Esophagus (tissue), 2 donors: ENCODE data around the gene FATE1. TPM values are rescaled to one million over a fixed set of nuclear protein-coding genes. Genes with fewer than 3 reads are reported as not detected.
A peak's percentile ranks its signal among the peaks of the same experiment; 100 is the strongest.
"Not testable (repeated sequence)": the region's sequence is repeated elsewhere in the genome, so short reads cannot be mapped to it uniquely, and the experiment has no call there.

Source experiments
- H3K27ac ChIP-seq, 2 donors: one replicate each; pipeline ENCODE4 v1.5.1; 2013; ENCODE audit warnings: low read depth in 2 of 2, mild to moderate bottlenecking in 2 of 2, inconsistent platforms in 1 of 2, low read length in 1 of 2, moderate library complexity in 1 of 2
- H3K27me3 ChIP-seq, 2 donors: one replicate each; pipeline ENCODE4 v1.6.1; 2013; ENCODE audit warnings: low read length in 2 of 2, control low read depth in 1 of 2, mild to moderate bottlenecking in 1 of 2; ENCODE audit not compliant: insufficient read depth in 2 of 2, control insufficient read depth in 1 of 2
- H3K36me3 ChIP-seq, 2 donors: one replicate each; pipeline ENCODE4 v1.6.1; 2013; ENCODE audit warnings: low read length in 1 of 2; ENCODE audit not compliant: control insufficient read depth in 2 of 2, insufficient read depth in 2 of 2
- H3K4me1 ChIP-seq, 2 donors: one replicate each; pipeline ENCODE4 v1.6.1; 2013; ENCODE audit warnings: low read length in 1 of 2; ENCODE audit not compliant: control insufficient read depth in 2 of 2, insufficient read depth in 2 of 2
- H3K4me3 ChIP-seq, 2 donors: one replicate each; pipeline ENCODE4 v1.5.1; 2013; ENCODE audit warnings: low read length in 2 of 2, mild to moderate bottlenecking in 2 of 2, low read depth in 1 of 2, moderate library complexity in 1 of 2
- H3K9me3 ChIP-seq, 2 donors: one replicate each; pipeline ENCODE4 v1.6.1; 2013; ENCODE audit warnings: mild to moderate bottlenecking in 2 of 2, low read depth in 1 of 2, low read length in 1 of 2, moderate library complexity in 1 of 2; ENCODE audit not compliant: control insufficient read depth in 2 of 2, insufficient read depth in 1 of 2
- WGBS, 2 donors: extraction: QIAGEN DNeasy Blood & Tissue Kit; methylation state at CpG; one replicate each; pipeline ENCODE4 v1.1.7; 2013; 5-methylcytosine and 5-hydroxymethylcytosine counted together
- polyA plus RNA-seq, 2 donors: library from polyadenylated mRNA; stranded (reverse); fragments of 200-250 nt; gene quantifications; one replicate each; pipeline ENCODE4 v1.2.3, GENCODE V29; 2013
- donor health status: healthy with polysubstance abuse.
- donor health status: Bipolar disorder and iron deficiency.

The FATE1 gene
- polyA plus RNA-seq, 2 donors, result not detected

- Histone ChIP-seq H3K36me3 (no peaks in the 10 kb centered on the region), H3K27ac (no peak within 1 kb of the TSS), H3K9me3 (no peaks in the 10 kb centered on the region), H3K4me1 (no peaks in the 10 kb centered on the region), H3K27me3 (no peaks in the 10 kb centered on the region), H3K4me3 (peak within 1 kb of the TSS in 1 of 2 donors; percentile 27)
- WGBS, 2 donors, result 5 to 35% methylated on average over 51 to 100 of the region's 100 CpGs
Observed at GRCh38 chrX:151694661-151695582, 20.9 kb upstream of the FATE1 start, which contains the start of gene PRRG3. PRRG3 (plus strand) TSS chrX:151695458; CDS start chrX:151698815, 3,357 bp downstream.

DNA sequence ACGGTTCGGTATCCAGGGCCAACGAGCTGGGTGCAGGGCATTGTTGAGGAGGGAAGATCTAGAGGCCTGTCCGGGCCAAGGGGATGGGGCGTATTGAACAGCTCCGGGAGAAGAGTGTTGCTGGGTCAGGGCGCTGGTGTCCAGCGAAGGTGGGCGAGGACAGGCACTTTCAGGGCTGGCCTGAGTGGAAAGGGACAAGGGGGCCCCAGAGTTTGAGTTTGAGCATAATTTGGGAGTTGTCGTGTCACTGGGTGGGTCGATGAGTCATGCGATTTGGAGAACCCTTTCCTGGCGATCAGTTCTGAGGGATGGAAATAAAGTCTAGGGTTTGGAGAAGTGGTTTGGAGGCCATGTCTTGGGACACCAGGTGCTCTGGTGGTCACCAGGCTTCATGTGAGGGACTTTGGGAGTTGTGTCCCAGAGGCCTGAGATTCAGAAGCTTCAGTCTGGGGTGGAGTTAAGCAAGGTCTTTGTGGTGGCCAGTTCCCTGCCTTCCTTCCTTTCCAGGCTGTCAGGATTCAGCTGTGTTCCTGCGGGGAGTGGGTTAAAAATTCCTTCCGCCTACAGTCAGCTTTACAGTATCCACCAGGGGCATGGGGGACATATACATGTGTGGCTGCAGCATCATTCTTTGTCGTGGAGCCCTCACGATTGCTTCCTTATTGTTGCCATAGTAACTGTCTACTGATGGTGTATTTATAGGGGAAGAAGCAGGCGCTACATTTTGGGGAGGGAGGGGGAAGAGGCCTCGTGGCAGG is 20.1 kb upstream of the FATE1 start:
- 19 to 36% methylated on average over 19 of the region's 19 CpGs for WGBS, 2 donors
- H3K4me1 ChIP-seq, result no peaks in the 10 kb centered on the region
- no peaks in the 10 kb centered on the region for H3K9me3 ChIP-seq
- H3K27me3 ChIP-seq, result no peaks in the 10 kb centered on the region
- H3K36me3 ChIP-seq, result no peaks in the 10 kb centered on the region
- no peak overlapping the region for H3K27ac ChIP-seq
- no peak overlapping the region for H3K4me3 ChIP-seq

DNA sequence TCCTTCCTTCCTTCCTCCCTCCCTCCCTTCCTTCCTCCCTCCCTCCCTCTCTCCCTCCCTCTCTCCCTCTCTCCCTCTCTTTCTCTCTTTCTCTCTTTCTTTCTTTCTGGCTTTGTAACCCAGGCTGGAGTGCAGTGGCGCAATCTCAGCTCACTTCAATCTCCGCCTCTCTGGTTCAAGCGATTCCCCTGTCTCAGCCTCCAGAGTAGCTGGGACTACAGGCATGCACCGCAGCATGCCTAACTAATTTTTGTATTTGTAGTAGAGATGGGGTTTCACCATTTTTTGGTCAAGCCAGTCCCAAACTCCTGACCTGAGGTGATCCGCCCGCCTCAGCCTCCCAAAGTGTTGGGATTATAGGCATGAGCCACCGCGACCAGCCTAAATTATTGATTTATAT is 18.8 kb upstream of the FATE1 start:
- not testable (repeated sequence) for H3K36me3 ChIP-seq, H3K27ac ChIP-seq, H3K4me1 ChIP-seq, H3K9me3 ChIP-seq, H3K27me3 ChIP-seq, H3K4me3 ChIP-seq
- 86 to 87% methylated on average over 8 of the region's 8 CpGs for WGBS, 2 donors

GRCh38 chrX:151697522-151697921 is 18.3 kb upstream of the FATE1 start:
- H3K36me3 ChIP-seq, result no peaks in the 10 kb centered on the region
- H3K9me3 ChIP-seq, result no peaks in the 10 kb centered on the region
- no peak overlapping the region for H3K4me3 ChIP-seq
- 50 to 64% methylated on average over 4 of the region's 4 CpGs for WGBS, 2 donors
- no peaks in the 10 kb centered on the region for H3K4me1 ChIP-seq
- H3K27ac ChIP-seq, result no peak overlapping the region
- H3K27me3 ChIP-seq, result no peaks in the 10 kb centered on the region

DNA sequence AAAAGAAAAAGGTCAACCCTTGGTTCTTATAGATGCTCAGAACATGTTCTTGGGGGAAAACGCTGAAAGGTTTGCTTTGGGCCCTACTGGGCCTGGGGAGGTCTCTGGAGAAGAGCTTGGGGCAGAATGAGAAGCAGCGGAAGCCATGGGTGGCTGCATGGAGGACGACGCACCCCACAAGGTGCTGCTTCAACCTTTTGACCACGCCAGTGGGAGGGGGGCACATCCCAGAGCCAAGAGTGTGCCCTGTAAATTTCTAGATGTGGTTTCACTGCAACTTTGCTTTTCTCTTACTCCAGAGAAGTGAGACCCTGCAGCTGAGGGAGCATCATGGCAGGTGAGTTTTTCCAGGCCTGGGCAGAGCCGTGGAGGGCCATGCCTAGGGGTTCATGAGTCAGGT is 17.4 kb upstream of the FATE1 start:
- Histone ChIP-seq H3K36me3 (no peaks in the 10 kb centered on the region), H3K27me3 (no peaks in the 10 kb centered on the region), H3K9me3 (no peaks in the 10 kb centered on the region), H3K4me3 (no peak overlapping the region), H3K4me1 (no peaks in the 10 kb centered on the region), H3K27ac (no peak overlapping the region)
- 74 to 90% methylated on average over 6 of the region's 6 CpGs for WGBS, 2 donors

DNA sequence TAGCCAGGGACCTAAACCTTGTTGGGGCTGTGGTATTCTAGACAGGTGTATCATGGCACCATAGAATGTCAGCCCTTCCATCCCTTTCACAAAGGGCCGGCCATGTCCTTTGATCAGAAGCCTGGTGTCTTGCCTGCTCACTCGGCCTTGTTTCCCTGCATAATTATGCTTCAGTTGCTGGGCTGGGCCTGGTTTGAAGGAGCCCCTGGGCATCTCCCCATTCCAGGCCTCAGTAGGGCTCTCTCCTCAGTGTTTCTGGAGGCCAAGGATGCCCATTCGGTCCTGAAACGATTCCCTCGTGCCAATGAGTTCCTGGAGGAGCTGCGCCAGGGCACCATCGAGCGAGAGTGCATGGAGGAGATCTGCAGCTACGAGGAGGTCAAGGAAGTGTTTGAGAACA is 16.1 kb upstream of the FATE1 start:
- H3K4me3 ChIP-seq, result no peak overlapping the region
- 89 to 95% methylated on average over 9 of the region's 9 CpGs for WGBS, 2 donors
- H3K27me3 ChIP-seq, result no peaks in the 10 kb centered on the region
- no peaks in the 10 kb centered on the region for H3K4me1 ChIP-seq
- H3K9me3 ChIP-seq, result no peaks in the 10 kb centered on the region
- H3K27ac ChIP-seq, result no peak overlapping the region
- H3K36me3 ChIP-seq, result no peaks in the 10 kb centered on the region

DNA sequence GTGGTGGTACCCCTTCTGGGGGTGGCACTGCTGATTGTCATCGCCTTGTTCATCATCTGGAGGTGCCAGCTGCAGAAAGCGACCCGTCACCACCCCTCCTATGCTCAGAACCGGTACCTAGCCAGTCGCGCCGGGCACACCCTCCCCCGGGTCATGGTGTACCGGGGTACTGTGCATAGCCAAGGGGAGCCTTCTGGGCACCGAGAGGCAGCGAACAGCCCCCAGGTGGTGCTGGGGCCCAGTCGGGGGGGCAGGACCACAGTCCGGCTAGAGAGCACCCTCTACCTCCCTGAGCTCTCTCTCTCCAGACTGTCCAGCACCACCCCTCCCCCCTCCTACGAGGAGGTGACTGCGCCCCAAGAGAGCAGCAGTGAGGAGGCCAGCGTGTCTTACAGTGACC is 15.3 kb upstream of the FATE1 start:
- no peaks in the 10 kb centered on the region for H3K4me1 ChIP-seq
- no peaks in the 10 kb centered on the region for H3K27me3 ChIP-seq
- 92% methylated on average over 12 to 16 of the region's 16 CpGs for WGBS, 2 donors
- no peaks in the 10 kb centered on the region for H3K36me3 ChIP-seq
- no peak overlapping the region for H3K4me3 ChIP-seq
- H3K9me3 ChIP-seq, result no peaks in the 10 kb centered on the region
- no peak overlapping the region for H3K27ac ChIP-seq

- H3K4me1 ChIP-seq, result no peaks in the 10 kb centered on the region
- 90 to 98% methylated on average over 4 of the region's 4 CpGs for WGBS, 2 donors
- no peak overlapping the region for H3K27ac ChIP-seq
- H3K27me3 ChIP-seq, result no peaks in the 10 kb centered on the region
- no peak overlapping the region for H3K4me3 ChIP-seq
- no peaks in the 10 kb centered on the region for H3K36me3 ChIP-seq
- H3K9me3 ChIP-seq, result no peaks in the 10 kb centered on the region
Observed at GRCh38 chrX:151701071-151701470, 14.8 kb upstream of the FATE1 start.

DNA sequence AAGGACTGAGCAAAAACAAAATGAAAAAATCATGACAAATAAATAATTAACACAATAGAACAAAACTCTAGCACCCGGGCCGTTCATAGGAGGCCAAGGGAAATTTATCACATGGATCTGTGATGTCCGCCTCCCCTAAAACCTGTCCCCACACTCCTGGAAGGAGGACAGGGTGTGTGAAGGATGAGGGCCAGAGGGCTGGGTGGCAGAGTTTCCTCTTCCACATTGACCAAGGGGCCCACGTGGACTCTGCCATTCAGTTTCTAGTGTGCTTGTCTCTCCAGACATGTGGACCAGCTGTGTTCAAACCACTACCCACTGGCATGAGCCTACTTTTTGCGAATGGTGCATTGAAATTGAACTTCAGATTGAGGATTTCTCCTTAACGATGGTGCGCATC is 14.3 kb upstream of the FATE1 start:
- Histone ChIP-seq H3K27ac (no peak overlapping the region), H3K4me1 (no peaks in the 10 kb centered on the region), H3K36me3 (no peaks in the 10 kb centered on the region), H3K27me3 (no peaks in the 10 kb centered on the region), H3K4me3 (no peak overlapping the region), H3K9me3 (no peaks in the 10 kb centered on the region)
- WGBS, 2 donors, result 87 to 92% methylated on average over 7 of the region's 7 CpGs
